Measurements from ENCODE around the gene VGLL1.

VGLL1 gene, protein sequence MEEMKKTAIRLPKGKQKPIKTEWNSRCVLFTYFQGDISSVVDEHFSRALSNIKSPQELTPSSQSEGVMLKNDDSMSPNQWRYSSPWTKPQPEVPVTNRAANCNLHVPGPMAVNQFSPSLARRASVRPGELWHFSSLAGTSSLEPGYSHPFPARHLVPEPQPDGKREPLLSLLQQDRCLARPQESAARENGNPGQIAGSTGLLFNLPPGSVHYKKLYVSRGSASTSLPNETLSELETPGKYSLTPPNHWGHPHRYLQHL

DNA sequence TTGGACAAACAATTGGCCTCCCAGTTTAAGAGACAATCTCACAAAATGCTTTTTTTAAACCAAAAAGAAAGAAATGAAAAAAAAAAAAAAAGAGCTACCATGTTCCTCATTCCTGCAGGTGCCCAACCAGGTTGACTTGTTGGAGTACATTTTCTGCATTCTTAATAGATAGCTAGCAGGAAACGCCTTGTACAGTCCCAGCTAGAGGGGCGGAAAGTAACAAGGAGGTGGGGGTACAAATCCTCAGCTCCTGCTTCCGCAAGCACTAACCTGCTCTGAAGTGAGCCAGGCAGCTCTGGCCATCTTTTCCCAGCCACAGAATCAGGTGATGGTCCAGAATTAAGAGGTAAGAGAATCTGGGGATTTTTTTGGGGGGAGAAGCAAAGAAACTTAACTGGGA lies at the start of gene VGLL1:
VGLL1 (plus strand) TSS at position 265 of the 400 bp plus-strand sequence. CDS start 3,806 bp downstream, outside the sequence.
- DNase-seq (ENCODE audit: low read depth in 3 of 3): no peak

DNA sequence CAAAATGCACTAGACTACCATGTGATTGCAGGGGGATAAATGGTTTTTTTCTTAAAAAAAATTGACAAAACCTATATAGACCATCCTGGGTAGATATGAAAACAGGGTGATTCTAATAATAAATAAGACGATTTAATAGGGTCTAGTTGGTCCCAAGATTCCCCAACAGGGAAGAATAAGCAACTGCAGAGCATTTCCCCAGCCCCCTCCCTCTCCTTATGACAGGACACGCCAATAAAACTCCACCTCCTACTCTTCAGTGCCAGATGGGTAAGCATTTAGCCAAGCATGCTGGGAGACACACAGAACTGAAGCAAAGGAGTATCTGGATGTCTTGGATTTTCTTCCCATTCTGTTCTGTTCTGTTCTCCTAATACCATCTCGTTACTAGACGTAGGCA lies 44.4 kb upstream of the VGLL1 start, which contains the start of gene BRS3:
BRS3 (plus strand) TSS at position 301 of the 400 bp plus-strand sequence. CDS start 168 bp downstream, outside the sequence.
- no peak for DNase-seq (ENCODE audit: low read depth in 3 of 3)

DNA sequence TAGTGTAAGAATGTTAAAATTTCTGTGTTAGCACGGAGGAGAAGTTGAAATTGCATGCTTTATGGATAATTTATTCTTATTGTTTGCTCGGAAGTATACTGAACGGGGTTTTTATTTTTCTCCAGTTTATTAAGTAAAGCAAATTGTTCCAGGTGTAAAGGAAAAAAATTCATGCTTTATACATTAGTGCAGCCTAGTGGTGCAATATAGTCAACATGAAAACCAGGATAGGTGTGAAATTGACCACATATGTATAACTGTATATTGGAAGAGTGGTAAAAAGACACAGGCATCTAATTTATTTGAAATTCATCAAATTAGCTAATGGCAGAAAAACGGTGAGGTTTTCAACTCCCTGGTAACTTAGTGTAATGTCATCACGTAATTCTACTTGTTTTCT lies 43.3 kb upstream of the VGLL1 start:
- DNase-seq (ENCODE audit: low read depth in 3 of 3): no peak

DNA sequence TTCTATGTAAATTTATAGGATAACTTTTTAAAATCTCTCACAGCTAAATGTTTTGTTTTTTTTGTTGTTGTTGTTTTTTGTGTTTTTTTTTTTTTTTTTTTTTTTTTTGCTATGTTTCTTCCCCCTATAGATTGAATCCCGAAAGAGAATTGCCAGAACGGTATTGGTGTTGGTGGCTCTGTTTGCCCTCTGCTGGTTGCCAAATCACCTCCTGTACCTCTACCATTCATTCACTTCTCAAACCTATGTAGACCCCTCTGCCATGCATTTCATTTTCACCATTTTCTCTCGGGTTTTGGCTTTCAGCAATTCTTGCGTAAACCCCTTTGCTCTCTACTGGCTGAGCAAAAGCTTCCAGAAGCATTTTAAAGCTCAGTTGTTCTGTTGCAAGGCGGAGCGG lies 40.2 kb upstream of the VGLL1 start:
- DNase-seq (ENCODE audit: low read depth in 3 of 3): no peak

DNA sequence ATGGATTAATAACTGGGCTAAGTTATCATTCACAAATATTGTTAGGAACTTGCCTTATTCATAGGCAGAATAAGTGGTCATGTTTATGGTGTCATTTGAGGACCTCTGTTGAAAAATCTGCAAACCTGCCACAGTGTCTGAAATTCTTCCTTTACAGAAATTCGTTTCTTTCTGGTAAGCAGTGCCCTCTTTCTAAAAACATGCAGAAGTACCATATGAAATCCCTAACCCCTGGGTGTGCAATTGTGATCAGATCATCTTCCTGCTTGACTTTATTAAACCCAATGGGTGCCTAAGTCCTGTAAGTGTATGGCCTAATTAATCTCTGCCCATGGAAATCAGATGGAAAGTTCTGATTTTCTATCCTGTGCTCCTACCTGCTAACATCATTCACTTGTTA lies 39.0 kb upstream of the VGLL1 start:
- DNase-seq (ENCODE audit: low read depth in 3 of 3): no peak

DNA sequence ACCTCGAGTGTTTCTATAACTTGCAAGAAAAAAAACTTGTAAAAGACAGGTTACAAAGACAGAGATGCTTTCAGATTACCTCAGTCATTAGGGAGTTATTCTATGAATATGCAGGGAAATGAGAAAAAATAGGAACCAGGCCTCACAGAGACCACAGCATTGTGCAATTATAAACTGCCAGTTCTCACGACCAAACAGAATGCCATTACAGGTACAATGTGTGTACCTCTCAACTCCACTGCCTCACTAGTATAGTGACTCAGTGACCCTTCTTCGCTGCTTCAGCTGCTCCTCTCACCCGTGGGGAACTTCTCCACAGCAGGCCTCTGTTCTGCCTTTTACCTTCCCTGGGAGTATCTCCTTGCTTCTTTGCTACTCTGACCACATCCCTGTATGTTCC lies 37.0 kb upstream of the VGLL1 start:
- DNase-seq (ENCODE audit: low read depth in 3 of 3): no peak

DNA sequence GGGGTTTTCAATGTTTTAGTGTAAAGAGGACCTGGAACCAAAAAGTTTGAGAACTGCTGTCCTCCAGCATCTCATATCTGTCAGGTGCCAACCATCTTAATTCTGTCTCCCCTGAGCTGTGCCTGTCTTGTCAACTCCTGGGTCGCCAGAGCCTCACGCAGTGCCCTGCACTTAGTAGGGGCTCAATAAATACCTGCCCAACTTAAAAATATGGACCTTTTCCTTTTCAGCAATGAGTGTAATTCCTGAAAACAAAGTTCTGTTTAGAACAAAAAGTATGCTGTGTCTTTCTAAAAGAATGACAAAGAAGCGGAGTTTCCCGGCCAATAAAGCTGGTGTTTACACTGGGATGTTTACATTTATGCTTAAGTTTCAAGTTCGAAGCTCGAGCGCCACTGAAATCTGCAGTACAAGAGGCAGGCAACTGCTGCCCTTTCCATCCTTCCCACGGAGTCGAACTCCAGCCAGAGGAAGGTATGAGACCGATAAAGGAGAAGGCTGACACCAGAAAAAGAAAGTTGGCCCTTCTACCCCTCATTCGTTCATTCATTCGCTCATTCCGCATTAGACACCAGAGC lies 35.7 kb upstream of the VGLL1 start:
- DNase-seq (ENCODE audit: low read depth in 3 of 3): no peak

DNA sequence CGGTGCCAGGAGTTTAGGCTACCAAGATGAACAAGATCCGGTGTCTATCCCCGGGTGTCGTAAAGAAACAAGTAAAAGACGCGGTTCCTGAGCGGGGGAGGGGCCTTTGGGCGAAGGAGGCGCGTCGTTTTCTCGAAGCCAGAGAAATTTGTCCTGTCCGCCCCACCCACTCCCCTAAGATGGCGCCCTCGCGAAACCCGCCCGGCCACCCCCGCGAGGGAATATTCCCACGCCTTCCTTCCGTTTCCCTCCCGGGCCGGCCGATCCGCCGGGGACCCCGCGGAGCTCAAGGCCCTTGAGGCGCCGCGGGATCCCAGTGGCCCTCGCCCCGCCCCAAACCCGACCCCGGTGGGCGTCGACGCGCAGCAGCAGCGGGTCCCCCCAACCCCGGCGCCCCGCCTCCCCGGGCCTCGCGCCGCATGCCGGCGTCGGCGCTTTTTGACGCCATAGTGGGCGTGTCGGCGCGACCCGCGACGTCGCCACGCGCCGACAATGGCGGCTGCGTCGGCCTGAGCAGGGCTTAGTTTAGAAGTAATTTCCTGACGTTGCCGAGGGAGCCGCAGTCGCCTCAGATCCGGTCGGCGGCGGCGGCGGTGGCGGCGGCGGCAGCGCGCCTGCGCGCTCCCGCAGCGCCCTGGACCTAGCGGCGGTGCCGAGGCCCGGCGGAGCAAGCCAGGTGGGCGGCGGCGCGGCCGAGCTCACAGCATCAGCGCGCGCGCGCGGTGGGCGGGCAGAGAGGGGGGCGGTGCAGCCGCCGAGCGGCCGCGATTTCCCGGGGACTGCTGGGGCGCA lies 35.1 kb upstream of the VGLL1 start:
- peak; percentile 66 to 83 (median 70) for DNase-seq (ENCODE audit: low read depth in 3 of 3)

DNA sequence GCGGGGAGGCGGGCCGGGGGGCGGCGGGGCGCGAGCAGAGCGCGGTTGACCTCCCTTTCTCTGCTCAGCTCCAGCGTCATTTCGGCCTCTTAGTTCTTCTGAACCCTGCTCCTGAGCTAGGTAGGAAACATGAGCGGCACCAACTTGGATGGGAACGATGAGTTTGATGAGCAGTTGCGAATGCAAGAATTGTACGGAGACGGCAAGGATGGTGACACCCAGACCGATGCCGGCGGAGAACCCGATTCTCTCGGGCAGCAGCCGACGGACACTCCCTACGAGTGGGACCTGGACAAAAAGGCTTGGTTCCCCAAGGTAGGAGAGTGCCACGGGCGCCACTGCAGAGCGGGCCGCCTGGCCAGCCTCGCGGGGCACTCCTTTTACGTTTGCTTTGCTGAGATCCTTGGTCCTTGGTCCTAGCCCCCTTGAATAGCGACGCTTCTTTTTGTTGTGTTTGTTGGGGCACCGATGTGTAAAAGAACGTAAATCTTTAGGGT lies 34.4 kb upstream of the VGLL1 start, which contains the start of gene HTATSF1:
HTATSF1 (plus strand) TSS at position 37 of the 497 bp plus-strand sequence; CDS start at position 130, 93 bp downstream.
- DNase-seq (ENCODE audit: low read depth in 3 of 3): no peak

DNA sequence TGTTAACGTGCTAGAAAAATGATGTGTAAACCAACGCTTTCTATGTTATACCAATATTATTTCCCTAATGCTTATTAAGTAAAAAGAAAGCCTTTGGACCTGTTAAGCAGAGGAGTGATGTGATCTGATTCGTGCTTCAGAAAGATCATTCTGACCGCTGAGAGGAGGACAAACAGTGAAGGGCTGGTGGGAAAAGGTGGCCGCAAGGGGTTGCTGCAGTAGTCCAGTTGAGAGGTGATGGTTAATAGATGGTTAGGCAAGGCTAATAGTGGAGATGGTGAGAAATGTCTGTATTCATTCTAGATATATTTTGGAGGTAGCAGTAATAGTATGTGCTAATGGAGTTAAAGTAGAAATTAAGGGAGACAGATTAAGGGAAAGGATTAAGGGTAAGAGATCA lies 12.9 kb upstream of the VGLL1 start:
- DNase-seq (ENCODE audit: low read depth in 3 of 3): no peak

DNA sequence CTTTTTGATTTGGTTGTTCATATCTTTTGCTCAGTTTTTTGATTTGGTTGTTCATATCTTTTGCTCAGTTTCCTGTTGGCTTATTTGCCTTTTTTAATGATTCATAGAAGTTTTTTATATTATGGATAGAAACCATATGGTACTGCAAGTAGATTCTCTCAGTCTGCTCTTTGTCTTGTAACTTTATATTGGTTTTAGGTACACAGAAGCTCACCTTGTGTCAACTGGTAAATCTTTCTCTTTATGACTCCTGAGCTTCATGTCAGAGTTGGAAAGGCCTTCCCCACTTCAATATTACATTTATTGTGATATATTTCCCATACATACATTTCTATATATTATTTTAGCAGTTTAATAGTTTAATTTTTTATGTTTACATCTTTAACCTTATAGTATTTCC lies 8.2 kb upstream of the VGLL1 start:
- no peak for DNase-seq (ENCODE audit: low read depth in 3 of 3)

DNA sequence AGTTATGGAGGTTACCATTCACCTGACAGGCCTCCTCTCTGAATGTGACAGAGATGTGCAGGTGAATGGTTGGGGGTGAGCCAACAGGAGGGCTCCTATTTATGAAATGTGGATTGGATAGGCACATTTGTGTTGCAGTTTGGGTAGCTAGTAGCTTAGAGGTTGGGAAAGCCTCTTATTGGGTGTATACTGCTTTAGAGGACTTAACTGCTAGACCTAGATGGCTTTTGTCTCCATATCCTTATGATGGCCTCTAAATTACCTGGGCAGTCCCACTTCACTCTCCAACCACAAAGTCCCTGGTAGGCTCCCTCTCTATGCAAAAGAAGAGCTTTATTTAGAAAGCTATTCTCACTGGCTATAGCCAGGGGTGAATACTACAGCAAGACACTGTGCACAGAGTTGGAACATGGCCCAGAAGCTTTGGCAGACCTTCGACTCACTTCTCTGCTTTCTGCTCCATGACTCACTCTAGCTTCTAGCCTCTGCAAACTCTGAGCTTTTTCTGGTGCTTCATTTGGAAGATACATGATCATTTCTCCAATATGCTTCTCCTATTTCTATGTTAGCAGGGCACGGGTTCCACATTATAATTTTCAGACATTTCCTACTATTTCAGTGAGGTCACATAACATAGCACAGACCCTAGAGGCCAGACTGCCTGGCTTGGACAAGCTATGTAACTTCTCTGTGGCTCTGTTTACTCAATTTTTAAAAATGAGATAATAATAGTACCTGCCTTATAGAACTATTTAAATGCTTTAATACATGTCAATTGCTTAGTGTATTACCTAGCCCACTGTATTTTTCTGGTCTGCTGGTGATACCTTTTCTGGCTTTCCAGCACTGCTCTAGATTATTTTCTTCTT lies 6.0 kb upstream of the VGLL1 start:
- DNase-seq (ENCODE audit: low read depth in 3 of 3): no peak

DNA sequence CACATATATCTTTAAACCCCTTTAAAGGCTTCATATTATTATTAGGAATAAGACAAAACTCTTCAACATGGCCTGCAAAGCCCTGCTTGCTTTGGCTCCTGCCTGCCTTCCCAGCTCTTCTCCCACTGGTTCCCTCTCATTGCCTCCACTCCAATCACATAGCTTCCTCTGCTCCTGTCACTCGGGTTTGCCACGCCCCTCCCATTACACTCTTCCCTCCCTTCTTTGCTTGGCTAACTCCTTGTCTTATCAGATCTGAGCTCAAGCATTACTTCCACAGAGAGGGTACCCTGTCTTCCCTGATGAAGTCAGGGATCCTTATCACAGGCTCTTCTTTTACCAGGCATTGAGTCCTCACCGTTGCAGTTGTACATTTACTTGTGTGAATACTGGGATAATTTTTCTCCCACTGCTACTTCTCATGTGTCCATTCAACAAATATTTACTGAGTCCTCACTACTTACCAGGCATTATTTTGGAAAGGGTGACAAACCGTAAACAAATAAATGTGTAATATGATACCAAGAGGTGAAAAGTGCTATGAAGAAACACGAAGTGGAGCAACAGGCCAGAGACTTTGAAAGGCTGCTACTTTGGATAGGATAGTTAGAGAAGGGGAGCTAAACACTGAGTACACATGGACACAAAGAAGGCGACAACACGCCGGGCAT lies 3.2 kb upstream of the VGLL1 start:
- no peak for DNase-seq (ENCODE audit: low read depth in 3 of 3)

DNA sequence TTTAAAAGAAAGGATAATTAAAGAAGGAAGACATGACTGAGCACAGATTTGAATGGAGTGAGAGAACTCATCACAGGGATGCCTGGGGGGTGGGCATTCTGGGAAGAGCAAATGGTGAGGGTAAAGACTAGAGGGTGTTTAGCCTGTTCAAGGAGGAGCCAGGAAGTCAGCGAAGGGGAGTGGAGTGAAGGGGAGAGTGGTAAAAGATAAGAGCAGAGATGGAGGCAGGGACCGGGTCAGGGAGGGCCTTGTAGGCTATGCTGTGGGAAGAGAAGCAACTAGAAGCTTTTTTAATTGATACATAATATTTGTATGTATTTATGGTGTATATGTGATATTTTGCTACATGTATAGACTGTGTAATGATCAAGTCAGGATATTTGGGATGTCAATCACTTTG lies 2.2 kb upstream of the VGLL1 start:
- no peak for DNase-seq (ENCODE audit: low read depth in 3 of 3)

DNA sequence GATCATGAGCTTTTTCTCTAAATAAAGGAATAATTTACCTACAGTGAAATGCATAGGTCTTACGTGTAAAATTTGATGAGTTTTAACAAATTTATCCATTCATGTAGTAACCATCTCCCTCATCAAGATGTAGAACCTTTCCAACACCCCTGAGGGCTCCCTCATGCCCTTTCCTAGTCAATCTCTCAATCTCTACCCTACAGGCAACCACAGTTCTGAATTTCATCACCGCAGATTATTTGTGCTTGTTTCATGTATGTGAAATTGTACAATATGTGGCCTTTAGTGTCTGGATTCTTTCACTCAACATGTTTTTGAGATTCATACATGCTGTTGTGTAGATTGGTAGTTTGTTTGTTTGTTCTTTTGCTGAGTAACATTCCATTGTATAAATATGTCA lies 2.1 kb downstream of the VGLL1 start:
- DNase-seq (ENCODE audit: low read depth in 3 of 3): no peak

DNA sequence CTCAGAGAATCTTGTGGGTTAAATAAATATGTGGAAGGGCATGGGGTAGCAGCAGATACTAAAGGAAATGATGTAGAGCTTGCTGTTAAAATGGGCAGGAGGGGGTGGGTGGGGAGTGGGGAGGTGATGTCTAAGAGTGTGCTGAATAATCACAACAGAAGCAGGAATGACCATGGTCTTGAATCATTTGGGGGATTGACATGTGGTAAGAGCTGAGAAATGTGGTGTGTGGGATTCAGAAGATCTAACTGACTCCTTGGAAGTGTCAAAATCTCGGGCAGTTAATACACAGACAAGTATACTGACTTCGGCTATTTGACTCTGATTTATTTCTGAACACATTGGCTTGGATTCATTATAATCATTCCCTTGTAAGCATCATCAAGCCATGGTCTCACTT lies 6.8 kb downstream of the VGLL1 start:
- DNase-seq (ENCODE audit: low read depth in 3 of 3): no peak

DNA sequence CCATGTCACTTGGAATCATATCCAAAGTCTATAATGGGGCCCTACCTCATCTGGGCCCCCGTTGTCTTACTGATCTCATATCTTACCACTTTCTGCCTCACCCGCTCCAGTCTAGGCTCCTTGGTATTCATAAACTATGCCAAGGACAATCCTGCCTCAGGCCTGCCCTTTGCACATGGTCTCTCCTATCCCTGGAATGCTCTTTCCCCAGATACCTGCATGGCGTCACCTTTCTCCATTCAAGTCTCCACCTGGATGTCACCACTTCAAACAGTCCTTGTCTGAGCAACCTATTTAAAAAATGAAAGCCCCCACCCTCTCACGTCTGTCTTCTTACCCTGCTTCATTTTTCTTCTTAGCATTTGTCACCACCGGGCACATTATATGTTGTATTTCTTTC lies 8.2 kb downstream of the VGLL1 start:
- DNase-seq (ENCODE audit: low read depth in 3 of 3): no peak

DNA sequence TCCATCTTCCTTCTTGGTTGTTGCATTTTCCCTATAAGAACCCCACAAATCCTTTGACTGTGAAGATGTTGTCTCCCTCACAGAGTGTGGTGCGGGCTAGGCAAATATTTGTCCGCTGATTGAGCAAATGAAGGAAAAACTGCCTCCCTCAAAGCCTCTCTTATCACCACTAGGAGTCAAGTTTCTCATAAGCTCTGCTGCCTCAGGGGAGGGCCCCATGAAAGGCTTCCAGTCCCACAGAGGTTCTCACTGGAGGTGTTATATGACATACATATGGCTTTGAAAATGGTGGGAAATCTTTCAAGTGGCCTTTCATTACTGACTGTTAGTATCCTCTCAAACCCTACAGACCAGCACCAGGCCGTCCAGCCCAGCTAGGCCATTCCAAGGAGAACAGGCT lies 9.3 kb downstream of the VGLL1 start:
- DNase-seq (ENCODE audit: low read depth in 3 of 3): no peak

DNA sequence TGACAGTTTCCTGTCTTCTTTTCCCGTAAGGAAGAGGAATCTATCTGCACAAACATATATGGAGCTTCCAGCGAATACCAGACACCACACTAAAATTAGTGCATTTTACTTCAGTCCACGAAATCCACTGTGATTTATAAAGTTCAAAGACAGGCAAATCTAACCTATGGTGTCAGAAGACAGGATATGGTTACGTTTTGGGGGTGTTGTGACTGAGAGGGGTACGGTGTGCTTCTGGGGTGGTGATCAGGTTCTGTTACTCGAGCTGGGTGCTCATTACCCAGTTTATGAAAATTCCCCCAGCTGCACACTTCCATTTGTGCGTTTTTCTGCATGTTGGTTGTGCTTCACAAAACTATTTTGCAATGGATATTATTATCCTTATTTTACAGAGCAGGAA lies 10.3 kb downstream of the VGLL1 start:
- DNase-seq (ENCODE audit: low read depth in 3 of 3): no peak

DNA sequence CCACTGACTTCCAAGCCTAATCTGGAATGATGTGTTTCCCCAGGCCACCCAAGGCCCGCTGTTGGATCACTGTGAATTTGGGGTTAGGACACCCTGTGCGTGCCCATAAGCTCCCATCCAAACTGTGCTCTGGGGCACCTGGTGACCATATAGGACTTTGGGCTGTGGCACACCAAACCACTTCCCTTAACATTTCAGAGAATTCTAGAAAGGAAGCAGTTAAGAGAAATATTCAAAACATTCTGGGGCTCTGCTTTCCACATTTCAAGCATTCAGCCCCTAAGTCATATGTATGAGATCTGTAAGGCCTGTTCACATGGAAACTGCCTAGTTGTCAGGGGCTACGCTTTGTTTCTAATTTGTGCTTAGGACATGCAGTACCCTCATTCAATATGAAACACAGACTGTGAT lies 14.4 kb downstream of the VGLL1 start:
- DNase-seq (ENCODE audit: low read depth in 3 of 3): no peak

DNA sequence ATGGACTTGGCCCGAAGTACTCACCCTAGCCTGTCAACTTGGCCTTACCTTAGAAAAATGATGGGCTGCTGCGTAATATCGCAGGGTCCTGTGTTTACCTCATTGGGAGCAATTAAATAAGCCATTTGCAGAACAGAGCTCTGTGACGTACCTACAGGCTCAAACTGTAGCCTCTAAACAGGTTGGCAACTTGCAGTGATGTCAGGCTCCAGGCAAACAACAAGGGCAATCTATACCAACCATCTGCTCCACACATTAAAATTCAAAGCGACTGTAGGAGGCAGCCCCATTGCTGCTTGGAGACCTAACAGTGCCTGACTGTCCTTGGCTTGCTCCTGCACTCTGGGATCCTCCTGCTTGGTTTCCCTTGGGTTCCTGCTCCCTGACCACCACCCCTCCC lies 17.2 kb downstream of the VGLL1 start:
- no peak for DNase-seq (ENCODE audit: low read depth in 3 of 3)

All from stimulated activated CD4-positive, alpha-beta T cell treated with anti-CD3 and anti-CD28 coated beads, TNF-alpha, amount 100 ng/mL, for 24 hours (primary cell).